A549 (cell line): ENCODE data around the gene ARHGEF10L. TPM values are rescaled to one million over a fixed set of nuclear protein-coding genes. Genes with fewer than 3 reads are reported as not detected.
A peak's percentile ranks its signal among the peaks of the same experiment; 100 is the strongest.

Experiments used
- ATAC-seq, 2 experiments: fragments of 200-7000 bp in 1 of 2; fragments of >200 bp in 1 of 2; cut with Nextera tagmentation in 1 of 2; cut with Tn5 transposase in 1 of 2; 3 replicates each; pipeline versions ENCODE4 v1.8.0 to v1.9.1; 2018 to 2020; ENCODE audit warnings: mild to moderate bottlenecking in 1 of 2, moderate library complexity in 1 of 2
- CTCF ChIA-PET: fragments of 300-600 bp; sonication (Branson Sonifier 250); formaldehyde crosslinking; extraction: SDS; loops from one replicate; lab custom pipeline; 2021; ENCODE audit warnings: antibody characterized with exemption, inconsistent platforms; lab: Yijun Ruan, JAX
- POLR2A ChIA-PET: fragments of 350-600 bp; formaldehyde crosslinking; extraction: SDS; loops from one replicate; lab custom pipeline; 2021; ENCODE audit warnings: antibody characterized with exemption, inconsistent platforms; lab: Yijun Ruan, JAX
- DNase-seq, 2 experiments: peaks; one replicate each; pipeline versions ENCODE4 v3.0.0 to v3.0.0-alpha.2; 2011 to 2016; ENCODE audit warnings: low read depth in 1 of 2, low spot score in 1 of 2
- FAIRE-seq: peaks from 2 replicates; lab custom pipeline; 2011; peaks lifted over from hg19 to GRCh38; lab: Jason Lieb, UNC
- H3K27ac ChIP-seq, 2 experiments: fragments of >200 bp; sonication (Bioruptor Twin); formaldehyde crosslinking; 3 replicates each; pipeline ENCODE4 v1.5.1; 2016 to 2017
- H3K4me1 ChIP-seq: fragments of >200 bp; sonication (Bioruptor Twin); formaldehyde crosslinking; 3 replicates; pipeline ENCODE4 v1.6.1; 2016
- H3K4me2 ChIP-seq: fragments of >200 bp; sonication (Bioruptor Twin); formaldehyde crosslinking; 3 replicates; pipeline ENCODE4 v1.6.1; 2016
- H3K4me3 ChIP-seq: fragments of >200 bp; sonication (Bioruptor Twin); formaldehyde crosslinking; 3 replicates; pipeline ENCODE4 v1.5.1; 2016
- H3K9me3 ChIP-seq: fragments of >200 bp; sonication (Bioruptor Twin); formaldehyde crosslinking; 3 replicates; pipeline ENCODE4 v1.6.1; 2016
- ATOH8 ChIP-seq: fragments of 250-450 bp; sonication (Bioruptor Pico); IDR thresholded peaks from 2 replicates; pipeline ENCODE4 v1.5.0; 2020; ENCODE audit warnings: low read depth, mild to moderate bottlenecking, moderate library complexity
- CBX2 ChIP-seq: fragments of 200-600 bp; sonication (generic); IDR thresholded peaks from 2 replicates; pipeline ENCODE4 v1.6.1; 2016; ENCODE audit warnings: low read depth, mild to moderate bottlenecking, borderline replicate concordance
- CHD4 ChIP-seq: fragments of 200-600 bp; sonication (generic); IDR thresholded peaks from 2 replicates; pipeline ENCODE4 v1.6.1; 2016; ENCODE audit warnings: antibody characterized with exemption, mild to moderate bottlenecking, borderline replicate concordance
- CTCF ChIP-seq: fragments of >200 bp; sonication (Bioruptor Twin); formaldehyde crosslinking; IDR thresholded peaks from 3 replicates; pipeline ENCODE4 v1.5.1; 2016
- E2F6 ChIP-seq: IDR thresholded peaks from 2 replicates; pipeline ENCODE4 v1.6.1; 2012; ENCODE audit warnings: low read depth, borderline replicate concordance
- EHF ChIP-seq: fragments of 250-450 bp; sonication (Bioruptor Pico); IDR thresholded peaks from 2 replicates; pipeline ENCODE4 v1.5.0; 2020; ENCODE audit warnings: mild to moderate bottlenecking
- EP300 ChIP-seq, 2 experiments: fragments of >200 bp; sonication (Bioruptor Twin); formaldehyde crosslinking; IDR thresholded peaks; 2 replicates in 1 of 2; 3 replicates in 1 of 2; pipeline ENCODE4 v1.6.1; 2016 to 2017
- ESRRA ChIP-seq: fragments of 150-350 bp; IDR thresholded peaks from 2 replicates; pipeline ENCODE4 v1.6.1; 2014; ENCODE audit warnings: mild to moderate bottlenecking, low read length, borderline replicate concordance
- FOXS1 ChIP-seq: fragments of 250-450 bp; sonication (Bioruptor Pico); IDR thresholded peaks from 2 replicates; pipeline ENCODE4 v1.5.0; 2020; ENCODE audit warnings: mild to moderate bottlenecking, moderate library complexity
- HDAC2 ChIP-seq: fragments of 200-600 bp; sonication (generic); IDR thresholded peaks from 2 replicates; pipeline ENCODE4 v1.6.1; 2016
- HOXA7 ChIP-seq: fragments of 250-450 bp; sonication (Bioruptor Pico); IDR thresholded peaks from 2 replicates; pipeline ENCODE4 v1.5.0; 2020; ENCODE audit warnings: mild to moderate bottlenecking, moderate library complexity
- HOXB5 ChIP-seq: fragments of 250-450 bp; sonication (Bioruptor Pico); IDR thresholded peaks from 2 replicates; pipeline ENCODE4 v1.5.0; 2020; ENCODE audit warnings: mild to moderate bottlenecking, moderate library complexity
- PBX3 ChIP-seq: IDR thresholded peaks from 2 replicates; pipeline ENCODE4 v1.6.1; 2012
- RAD21 ChIP-seq, 2 experiments: fragments of >200 bp in 1 of 2; sonication (Bioruptor Twin) in 1 of 2; formaldehyde crosslinking in 1 of 2; IDR thresholded peaks in 1 of 2; conservative IDR thresholded peaks in 1 of 2; 2 replicates in 1 of 2; 3 replicates in 1 of 2; pipeline ENCODE4 v1.6.1; 2012 to 2018; ENCODE audit warnings: inconsistent platforms in 1 of 2
- RARB ChIP-seq: fragments of 250-450 bp; sonication (Bioruptor Pico); IDR thresholded peaks from 2 replicates; pipeline ENCODE4 v1.8.0; 2021; ENCODE audit warnings: mild to moderate bottlenecking, moderate library complexity
- RNF2 ChIP-seq: fragments of 200-600 bp; sonication (generic); IDR thresholded peaks from 2 replicates; pipeline ENCODE4 v1.6.1; 2016; ENCODE audit warnings: low read depth, mild to moderate bottlenecking, antibody characterized with exemption, moderate library complexity, borderline replicate concordance
- TFCP2L1 ChIP-seq: fragments of 250-450 bp; sonication (Bioruptor Pico); IDR thresholded peaks from 2 replicates; pipeline ENCODE4 v1.5.0; 2021; ENCODE audit warnings: mild to moderate bottlenecking
- USF2 ChIP-seq: fragments of 450-650 bp; IDR thresholded peaks from 2 replicates; pipeline ENCODE4 v1.6.1; 2014; ENCODE audit warnings: antibody characterized with exemption
- ZC3H11A ChIP-seq: fragments of 450-650 bp; IDR thresholded peaks from 2 replicates; pipeline ENCODE4 v1.6.1; 2014; ENCODE audit warnings: antibody characterized with exemption, mild to moderate bottlenecking
- ZFP36 ChIP-seq: fragments of 450-650 bp; IDR thresholded peaks from 2 replicates; pipeline ENCODE4 v1.6.1; 2014; ENCODE audit warnings: borderline replicate concordance; ENCODE audit not compliant: partially characterized antibody
- ZNF302 ChIP-seq: fragments of 250-450 bp; sonication (Bioruptor Pico); IDR thresholded peaks from 2 replicates; pipeline ENCODE4 v1.9.0; 2021; ENCODE audit warnings: inconsistent platforms, mild to moderate bottlenecking, moderate library complexity
- WGBS: methylation state at CpG from one replicate; pipeline ENCODE4 v1.1.6; 2017; ENCODE audit errors: missing lambda C conversion rate; 5-methylcytosine and 5-hydroxymethylcytosine counted together
- polyA plus RNA-seq, 4 experiments: library from polyadenylated mRNA; depleted of rRNA in 3 of 4; stranded (reverse); fragments of >200 nt; fragmentation: RNase III in 1 of 4; extraction: RNeasy Plus Mini Kit Qiagen cat#74134 plus additional on column Dnase treatment in 1 of 4; gene quantifications; 2 replicates in 3 of 4; 3 replicates in 1 of 4; pipeline ENCODE4 v1.2.3, GENCODE V29; 2011 to 2017

ARHGEF10L gene
- polyA plus RNA-seq, 2 of the 4 experiments (the other 2 are of a cell fraction) = 3.5 to 5.2 TPM

- TF ChIP-seq RNF2 (no peak), E2F6 (no peak), RAD21 (conservative IDR thresholded peaks at IDR 0.05 in 1 of 2, IDR thresholded peaks at IDR 0.05 in 1 of 2) (no peak), PBX3 (no peak), HOXA7 (CRISPR knock-in tag) (no peak), USF2 (no peak)
- DNase-seq (no peak), FAIRE-seq (no peak), ATAC-seq (no peak)
- H3K27ac ChIP-seq = 0 out of 6 replicates have a peak overlapping the region, but pooled peaks of 1 of the 2 experiments have one; percentile 16
- ChIA-PET POLR2A (no interaction called here), CTCF (interaction anchor here (0.6 to 0.9 kb wide), 2 partner anchors 40 to 60 kb away, joined by 3 to 4 read pairs; no protein-coding TSS in a partner anchor)
- WGBS = over 99% methylated on average over 8 of the region's 8 CpGs
- no peak overlapping the region for H3K4me3 ChIP-seq
- no peaks in the 10 kb centered on the region for H3K9me3 ChIP-seq
- no peak overlapping the region for H3K4me2 ChIP-seq
- H3K4me1 ChIP-seq = peaks cover 30% of the 10 kb centered on the region
These were observed 7.6 kb downstream of the ARHGEF10L start for GRCh38 chr1:17546946-17547670.

GRCh38 chr1:17549384-17549783 is 9.9 kb downstream of the ARHGEF10L start:
- peaks cover 48% of the 10 kb centered on the region for H3K4me1 ChIP-seq
- WGBS = 65% methylated on average over 3 of the region's 3 CpGs
- H3K4me2 ChIP-seq = no peak overlapping the region
- H3K9me3 ChIP-seq = no peaks in the 10 kb centered on the region
- TF ChIP-seq HDAC2 = no peak
- TF ChIP-seq EHF = no peak
- no peak for TF ChIP-seq RNF2
- no peak for TF ChIP-seq FOXS1 (CRISPR knock-in tag)
- no peak for ATAC-seq
- CTCF ChIA-PET = interaction anchor here (2.4 kb wide), 1 partner anchor 47 kb away, joined by 7 read pairs; no protein-coding TSS in a partner anchor
- DNase-seq = no peak
- no peak overlapping the region for H3K27ac ChIP-seq
- no peak for FAIRE-seq
- no peak overlapping the region for H3K4me3 ChIP-seq
- POLR2A ChIA-PET = no interaction called here

GRCh38 chr1:17550729-17551584 is 11.5 kb downstream of the ARHGEF10L start:
- no peak overlapping the region for H3K4me3 ChIP-seq
- ATAC-seq (peak in 1 of 2 experiments; percentile 48; a peak in 3 of 6 replicates), FAIRE-seq (no peak), DNase-seq (no peak)
- H3K9me3 ChIP-seq = no peaks in the 10 kb centered on the region
- H3K27ac ChIP-seq = peak overlapping the region in 1 of 2 experiments; percentile 60; a peak in 3 of 6 replicates
- peaks cover 35% of the 10 kb centered on the region for H3K4me1 ChIP-seq
- POLR2A ChIA-PET = interaction anchor here (0.6 to 1.0 kb wide), 2 partner anchors 28 to 112 kb away, joined by 3 to 6 read pairs; partner anchors contain the start of gene RCC2
- CTCF ChIA-PET = interaction anchor here (1.3 to 2.4 kb wide), 3 partner anchors 49 to 56 kb away, joined by 6 to 7 read pairs (median 6); no protein-coding TSS in a partner anchor
- WGBS = 63% methylated on average over 14 of the region's 15 CpGs
- peak overlapping the region; percentile 34; the same call in 2 of the 3 replicates for H3K4me2 ChIP-seq
- TF ChIP-seq CTCF (no peak), CHD4 (no peak), TFCP2L1 (CRISPR knock-in tag) (no peak), CBX2 (no peak), ESRRA (no peak), ZNF302 (CRISPR knock-in tag) (no peak), HOXB5 (CRISPR knock-in tag) (no peak), USF2 (no peak), RARB (CRISPR knock-in tag) (no peak), ZC3H11A (no peak), ZFP36 (no peak), EP300 (IDR thresholded peaks at IDR 0.05) (no peak), ATOH8 (CRISPR knock-in tag) (no peak)
